Tibial nerve (tissue), 4 donors: Measurements from ENCODE around the gene SCIMP. TPM values are rescaled to one million over a fixed set of nuclear protein-coding genes. Genes with fewer than 3 reads are reported as not detected.

ENCODE experiments used
- DNase-seq, 2 donors: peaks; one replicate each; pipeline ENCODE4 v3.0.0-alpha.2; 2019; ENCODE audit warnings: low spot score in 2 of 2
- H3K27ac ChIP-seq, 4 donors: fragments of 200-600 bp; sonication (generic) in 3 of 4; one replicate each; pipeline ENCODE4 v1.5.1; 2017 to 2019; ENCODE audit warnings: mild to moderate bottlenecking in 1 of 4
- H3K27me3 ChIP-seq, 2 donors: fragments of 200-600 bp; sonication (generic) in 1 of 2; one replicate each; pipeline versions ENCODE4 v1.5.1 to v1.6.0; 2017 to 2019
- H3K36me3 ChIP-seq, 3 donors: fragments of 200-600 bp; sonication (generic); one replicate each; pipeline ENCODE4 v1.5.1; 2018 to 2019
- H3K4me1 ChIP-seq, 4 donors: fragments of 200-600 bp; sonication (generic) in 3 of 4; one replicate each; pipeline ENCODE4 v1.5.1; 2017 to 2019
- H3K4me3 ChIP-seq, 4 donors: fragments of 200-600 bp; sonication (generic) in 3 of 4; one replicate each; pipeline ENCODE4 v1.5.1; 2017 to 2019; ENCODE audit warnings: mild to moderate bottlenecking in 1 of 4, moderate library complexity in 1 of 4
- H3K9me3 ChIP-seq, 4 donors: fragments of 200-600 bp; sonication (generic) in 3 of 4; one replicate each; pipeline ENCODE4 v1.5.1; 2017 to 2019
- EP300 ChIP-seq, 2 donors: sonication (generic); formaldehyde crosslinking; IDR thresholded peaks; one replicate each; pipeline ENCODE4 v1.6.1; 2017; ENCODE audit warnings: antibody characterized with exemption in 2 of 2, mild to moderate bottlenecking in 1 of 2
- POLR2A ChIP-seq, 2 donors: fragments of 450-650 bp; IDR thresholded peaks; one replicate each; pipeline ENCODE4 v1.6.1; 2017; ENCODE audit warnings: antibody characterized with exemption in 2 of 2, mild to moderate bottlenecking in 2 of 2, moderate library complexity in 2 of 2
- WGBS, 2 donors: methylation state at CpG; one replicate each; pipeline ENCODE4 v1.1.5; 2018; 5-methylcytosine and 5-hydroxymethylcytosine counted together
- total RNA-seq, 4 donors: library from RNA; depleted of rRNA; stranded (reverse); fragments of >200 nt; gene quantifications; one replicate each; pipeline ENCODE4 v1.1.0, GENCODE V29; 2016
- TF ChIP-seq, protein P1 (sequence below), 5 experiments: fragments of 200-600 bp in 3 of 5; fragments of 450-650 bp in 2 of 5; sonication (generic) in 3 of 5; IDR thresholded peaks; one replicate each; pipeline ENCODE4 v1.5.1; 2016 to 2019; ENCODE audit warnings: antibody characterized with exemption in 5 of 5, mild to moderate bottlenecking in 3 of 5, moderate library complexity in 2 of 5

Gene SCIMP
- total RNA-seq, 4 donors from 2014 or later = 0.84 to 3.0 (median 1.5) TPM

DNA sequence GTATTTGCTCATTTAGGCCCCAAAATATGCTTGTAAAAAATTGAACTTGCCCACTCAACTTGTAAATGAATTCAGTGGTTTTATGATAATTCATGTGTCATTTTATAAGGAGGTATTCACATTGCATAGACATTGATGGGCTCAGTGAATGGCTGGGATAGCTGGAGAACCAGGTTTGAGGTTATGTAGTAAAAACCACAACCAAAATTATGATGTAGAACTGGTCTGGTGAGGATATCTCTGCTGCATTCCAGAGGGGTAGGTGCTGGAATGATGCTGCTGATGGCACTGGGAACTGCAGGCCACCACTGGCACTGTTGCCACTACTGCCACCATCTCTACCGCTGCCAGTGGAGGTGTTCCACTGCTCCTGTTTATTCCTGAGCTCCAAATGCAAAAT lies 25.9 kb upstream of the SCIMP start:
- no peak overlapping the region for H3K4me3 ChIP-seq
- TF ChIP-seq EP300 (IDR thresholded peaks at IDR 0.05) (no peak), POLR2A (IDR thresholded peaks at IDR 0.05) (no peak)
- TF ChIP-seq, protein P1, sequence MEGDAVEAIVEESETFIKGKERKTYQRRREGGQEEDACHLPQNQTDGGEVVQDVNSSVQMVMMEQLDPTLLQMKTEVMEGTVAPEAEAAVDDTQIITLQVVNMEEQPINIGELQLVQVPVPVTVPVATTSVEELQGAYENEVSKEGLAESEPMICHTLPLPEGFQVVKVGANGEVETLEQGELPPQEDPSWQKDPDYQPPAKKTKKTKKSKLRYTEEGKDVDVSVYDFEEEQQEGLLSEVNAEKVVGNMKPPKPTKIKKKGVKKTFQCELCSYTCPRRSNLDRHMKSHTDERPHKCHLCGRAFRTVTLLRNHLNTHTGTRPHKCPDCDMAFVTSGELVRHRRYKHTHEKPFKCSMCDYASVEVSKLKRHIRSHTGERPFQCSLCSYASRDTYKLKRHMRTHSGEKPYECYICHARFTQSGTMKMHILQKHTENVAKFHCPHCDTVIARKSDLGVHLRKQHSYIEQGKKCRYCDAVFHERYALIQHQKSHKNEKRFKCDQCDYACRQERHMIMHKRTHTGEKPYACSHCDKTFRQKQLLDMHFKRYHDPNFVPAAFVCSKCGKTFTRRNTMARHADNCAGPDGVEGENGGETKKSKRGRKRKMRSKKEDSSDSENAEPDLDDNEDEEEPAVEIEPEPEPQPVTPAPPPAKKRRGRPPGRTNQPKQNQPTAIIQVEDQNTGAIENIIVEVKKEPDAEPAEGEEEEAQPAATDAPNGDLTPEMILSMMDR (IDR thresholded peaks at IDR 0.05) = no peak
- WGBS, 2 donors = 86 to 93% methylated on average over 1 of the region's 1 CpG
- H3K27ac ChIP-seq = no peak overlapping the region
- H3K27me3 ChIP-seq = no peaks in the 10 kb centered on the region
- H3K9me3 ChIP-seq = no peaks in the 10 kb centered on the region
- no peaks in the 10 kb centered on the region for H3K4me1 ChIP-seq
- H3K36me3 ChIP-seq = no peaks in the 10 kb centered on the region
- no peak for DNase-seq

DNA sequence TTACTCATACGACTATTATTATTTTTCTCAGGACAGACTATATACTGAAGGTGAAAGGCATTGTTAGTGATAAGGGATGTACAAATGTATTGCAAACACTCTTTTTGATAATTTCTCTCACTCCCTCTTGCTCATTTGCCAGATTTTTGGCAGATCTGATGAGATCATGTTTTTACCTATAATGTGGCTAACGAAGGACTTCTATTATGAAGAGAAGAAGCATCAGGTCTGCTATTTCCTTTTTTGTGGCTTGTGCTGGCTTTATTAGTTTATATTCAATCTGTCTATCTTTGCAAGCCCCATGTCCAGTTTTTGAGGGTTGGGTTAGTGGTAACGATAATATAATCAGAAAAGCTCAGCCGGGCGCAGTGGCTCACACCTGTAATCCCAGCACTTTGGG lies 22.5 kb upstream of the SCIMP start:
- Histone ChIP-seq H3K9me3 (no peaks in the 10 kb centered on the region), H3K4me3 (no peak overlapping the region), H3K4me1 (no peaks in the 10 kb centered on the region), H3K27me3 (no peaks in the 10 kb centered on the region), H3K27ac (no peak overlapping the region), H3K36me3 (no peaks in the 10 kb centered on the region)
- WGBS, 2 donors = 90 to 94% methylated on average over 5 of the region's 5 CpGs
- TF ChIP-seq, protein P1 (IDR thresholded peaks at IDR 0.05) = no peak
- TF ChIP-seq POLR2A (IDR thresholded peaks at IDR 0.05) = no peak
- TF ChIP-seq EP300 (IDR thresholded peaks at IDR 0.05) = no peak
- DNase-seq = no peak

DNA sequence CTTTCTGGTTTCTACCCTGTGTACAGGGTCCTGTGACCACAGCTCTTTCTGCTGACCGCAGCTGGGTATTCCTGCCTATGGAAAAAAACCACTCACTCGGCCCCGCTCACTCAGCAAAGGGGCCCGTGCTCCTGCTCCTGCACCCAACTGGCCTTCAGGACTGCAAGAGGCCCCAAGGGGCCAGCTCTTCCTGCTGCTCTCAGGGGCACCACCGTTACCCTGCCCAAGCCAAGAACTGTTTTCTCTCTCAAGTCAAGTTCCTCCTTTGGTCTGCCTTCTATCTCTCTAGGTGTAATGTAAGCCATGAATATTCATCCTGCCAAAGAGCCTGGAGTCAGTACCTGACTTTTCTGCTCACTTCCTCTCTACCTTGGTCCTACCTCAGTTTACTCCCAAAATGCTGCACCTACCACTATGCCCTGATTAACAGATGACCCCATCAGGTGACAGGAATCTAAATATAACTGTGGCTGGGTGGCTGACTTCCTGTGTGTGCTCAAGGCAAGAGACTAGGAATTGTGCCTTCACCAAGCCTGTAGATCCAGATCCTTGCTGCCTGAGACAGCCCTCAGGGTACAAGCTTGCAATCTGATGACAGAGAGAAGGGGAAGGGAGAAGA lies 20.4 kb upstream of the SCIMP start:
- H3K4me3 ChIP-seq = no peak overlapping the region
- H3K27me3 ChIP-seq = no peaks in the 10 kb centered on the region
- WGBS, 2 donors = 64 to 75% methylated on average over 5 of the region's 5 CpGs
- no peak overlapping the region for H3K27ac ChIP-seq
- TF ChIP-seq, protein P1 (IDR thresholded peaks at IDR 0.05) = no peak
- TF ChIP-seq POLR2A (IDR thresholded peaks at IDR 0.05) (no peak), EP300 (IDR thresholded peaks at IDR 0.05) (no peak)
- no peaks in the 10 kb centered on the region for H3K36me3 ChIP-seq
- no peaks in the 10 kb centered on the region for H3K4me1 ChIP-seq
- DNase-seq = no peak
- no peaks in the 10 kb centered on the region for H3K9me3 ChIP-seq

DNA sequence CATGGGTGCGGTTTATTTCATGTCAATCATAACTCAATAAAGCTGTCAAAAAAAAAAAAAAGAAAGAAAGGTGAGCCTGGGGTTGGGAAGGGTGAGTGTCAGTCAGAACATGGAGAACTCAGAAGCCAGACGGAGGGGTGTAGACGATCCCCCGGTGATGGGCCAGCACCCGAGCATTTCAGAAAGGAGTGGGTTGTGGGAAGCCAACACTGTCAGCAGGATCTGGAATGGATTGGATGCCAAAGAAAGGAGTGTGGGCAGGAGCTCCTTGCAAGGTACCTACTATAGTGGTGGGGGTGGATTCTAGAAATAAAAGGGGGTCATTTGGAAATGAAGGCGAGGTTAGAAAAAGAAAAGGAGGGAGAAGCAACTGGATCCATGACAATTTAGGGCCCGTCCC lies 19.8 kb upstream of the SCIMP start:
- no peaks in the 10 kb centered on the region for H3K27me3 ChIP-seq
- no peak for DNase-seq
- TF ChIP-seq EP300 (IDR thresholded peaks at IDR 0.05) (no peak), POLR2A (IDR thresholded peaks at IDR 0.05) (no peak)
- TF ChIP-seq, protein P1 (IDR thresholded peaks at IDR 0.05) = no peak
- H3K27ac ChIP-seq = no peak overlapping the region
- 67 to 68% methylated on average over 7 of the region's 7 CpGs for WGBS, 2 donors
- H3K9me3 ChIP-seq = no peaks in the 10 kb centered on the region
- peaks cover 0 to 3% (median 0%) of the 10 kb centered on the region in 4 donors for H3K4me1 ChIP-seq
- H3K4me3 ChIP-seq = no peak overlapping the region
- no peaks in the 10 kb centered on the region for H3K36me3 ChIP-seq

DNA sequence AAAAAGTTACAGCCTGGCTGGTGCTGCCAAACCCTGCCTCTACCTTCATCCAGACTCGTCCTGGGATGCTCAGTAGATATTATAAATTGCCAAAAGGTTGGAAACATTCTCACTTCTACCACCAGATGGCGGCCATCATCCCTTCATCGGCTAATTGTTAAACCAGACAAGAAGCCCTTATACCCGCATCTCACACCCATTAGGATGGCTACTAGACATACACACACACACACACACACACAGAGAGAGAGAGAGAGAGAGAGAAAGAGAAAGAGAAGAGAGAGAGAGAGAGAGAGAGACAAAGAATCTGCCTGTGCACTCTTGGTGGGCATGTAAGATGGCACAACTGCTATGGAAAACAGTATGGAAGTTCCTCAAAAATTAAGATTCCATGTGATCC lies 15.0 kb upstream of the SCIMP start:
- Histone ChIP-seq H3K4me1 (peaks cover 0 to 3% (median 0%) of the 10 kb centered on the region in 4 donors), H3K27me3 (no peaks in the 10 kb centered on the region), H3K9me3 (no peaks in the 10 kb centered on the region), H3K36me3 (no peaks in the 10 kb centered on the region), H3K27ac (no peak overlapping the region), H3K4me3 (no peak overlapping the region)
- WGBS, 2 donors = 0% methylated on average over 4 of the region's 4 CpGs
- TF ChIP-seq, protein P1 (IDR thresholded peaks at IDR 0.05) = peak; percentile 46 to 74 (median 61)
- no peak for TF ChIP-seq EP300 (IDR thresholded peaks at IDR 0.05)
- peak; percentile 27 to 75 for DNase-seq
